NCI-H1417 treated with DMSO at 0.1 percent for 48 hours (cell line): ENCODE data around the gene CST3.

Experiments used
- DNase-seq: peaks from one replicate; lab custom pipeline; 2025; lab: John Stamatoyannopoulos, UW

CST3 gene

DNA sequence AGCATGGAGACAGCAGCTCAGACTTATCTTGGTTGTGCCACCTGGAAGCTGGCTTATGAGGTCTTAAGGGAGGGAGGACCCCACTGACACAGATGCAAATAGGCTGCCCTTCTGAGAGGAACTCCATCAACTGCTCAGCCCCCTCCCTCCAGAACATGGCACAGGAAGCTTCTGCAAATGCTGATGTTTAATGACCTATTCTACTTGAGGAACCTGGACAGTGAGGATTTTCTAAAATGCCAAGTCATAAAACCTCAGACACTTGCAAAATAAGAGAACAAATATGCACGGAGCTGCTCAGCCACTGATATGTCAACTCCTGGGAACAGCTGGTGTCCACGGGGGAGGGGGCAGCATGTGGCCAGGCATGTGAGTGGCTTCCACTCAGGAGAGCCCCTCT lies 35.5 kb downstream of the CST3 start:
- DNase-seq = no peak

DNA sequence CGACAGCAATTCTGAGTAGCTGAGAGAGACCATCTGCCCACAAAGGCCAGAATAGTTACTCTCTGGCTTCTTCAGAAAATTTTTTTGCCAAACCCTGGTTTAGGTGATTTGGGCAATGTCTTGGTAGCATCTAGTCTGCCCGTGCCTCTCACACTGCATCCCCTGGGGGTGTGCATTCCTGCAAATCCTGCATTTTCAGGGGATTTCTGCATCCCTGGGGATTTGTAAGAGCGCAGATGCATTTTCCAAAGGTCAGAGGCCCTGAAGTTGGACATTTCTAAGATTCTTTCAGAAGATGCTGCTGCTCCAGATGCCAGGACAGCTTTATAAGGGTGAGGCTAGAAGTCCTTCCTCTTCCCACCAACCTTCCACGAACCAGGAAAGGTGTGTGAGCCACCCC lies 36.0 kb downstream of the CST3 start:
- no peak for DNase-seq

DNA sequence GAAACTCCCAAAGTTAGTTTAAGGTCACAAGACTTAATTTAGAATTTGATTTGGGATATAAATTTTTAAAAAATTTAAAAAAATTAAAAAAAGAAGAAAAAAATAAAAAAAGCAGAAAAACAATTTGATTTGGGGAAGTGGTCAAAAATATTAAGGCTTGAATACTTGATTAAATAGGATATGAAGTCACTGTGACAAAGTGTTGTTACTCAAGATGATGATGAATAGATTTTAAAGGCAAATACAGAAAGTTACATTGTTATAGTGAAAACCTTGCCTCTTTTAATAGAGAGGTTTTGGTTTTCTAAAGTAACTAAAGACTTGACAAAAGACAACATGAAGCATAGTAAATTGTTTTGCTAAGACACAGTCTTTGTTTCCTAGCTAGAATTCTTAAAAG lies 39.3 kb downstream of the CST3 start:
- DNase-seq = no peak

DNA sequence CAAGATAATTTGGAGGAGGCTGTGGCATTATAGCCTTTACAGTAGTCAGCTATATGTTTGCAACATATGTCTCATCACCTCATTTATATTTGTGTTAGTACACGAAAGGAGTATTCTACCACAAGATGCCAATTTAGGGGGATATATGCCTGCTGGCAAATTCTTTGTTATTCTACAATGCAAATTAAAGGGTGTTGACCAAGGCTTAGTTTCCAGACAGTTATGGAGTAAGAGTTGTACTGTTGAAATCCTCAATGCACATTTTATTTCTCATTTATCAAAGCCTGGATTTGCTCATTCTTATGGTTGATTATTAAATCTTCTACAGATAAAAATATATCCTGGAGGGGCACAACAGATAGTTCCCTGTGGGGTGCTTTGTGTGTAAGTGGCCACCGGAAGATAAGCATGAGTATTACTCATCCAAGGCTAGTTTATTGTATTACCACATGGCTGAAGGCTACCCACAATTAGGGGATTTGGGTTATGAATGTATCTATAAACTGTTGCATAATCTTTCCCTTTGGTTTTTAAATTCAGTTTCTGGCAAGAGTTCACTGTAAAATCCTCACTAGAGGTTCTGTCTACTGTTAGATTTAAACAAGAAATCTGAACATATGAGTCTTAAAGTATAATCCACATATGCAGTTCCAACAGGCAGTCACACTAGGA lies 41.0 kb downstream of the CST3 start:
- no peak for DNase-seq

DNA sequence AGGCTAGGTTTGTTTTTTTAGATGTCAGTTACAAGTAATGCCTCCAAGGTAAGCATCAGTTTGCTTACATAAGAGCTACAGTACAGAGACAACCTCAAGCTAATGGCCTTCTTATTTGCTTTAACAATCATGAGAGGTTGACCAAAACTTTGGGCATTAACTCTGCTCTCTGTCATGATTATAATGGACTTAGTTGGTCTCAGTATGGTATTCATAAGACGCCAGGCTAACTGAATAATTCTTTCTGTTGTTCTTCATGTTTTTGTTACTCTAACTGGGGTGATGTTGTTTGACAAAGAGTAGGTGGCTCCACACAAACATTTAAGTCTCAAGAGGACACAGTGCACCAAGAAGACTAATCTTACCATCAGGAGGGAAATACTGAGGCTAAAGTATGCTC lies 41.8 kb downstream of the CST3 start:
- DNase-seq = no peak

DNA sequence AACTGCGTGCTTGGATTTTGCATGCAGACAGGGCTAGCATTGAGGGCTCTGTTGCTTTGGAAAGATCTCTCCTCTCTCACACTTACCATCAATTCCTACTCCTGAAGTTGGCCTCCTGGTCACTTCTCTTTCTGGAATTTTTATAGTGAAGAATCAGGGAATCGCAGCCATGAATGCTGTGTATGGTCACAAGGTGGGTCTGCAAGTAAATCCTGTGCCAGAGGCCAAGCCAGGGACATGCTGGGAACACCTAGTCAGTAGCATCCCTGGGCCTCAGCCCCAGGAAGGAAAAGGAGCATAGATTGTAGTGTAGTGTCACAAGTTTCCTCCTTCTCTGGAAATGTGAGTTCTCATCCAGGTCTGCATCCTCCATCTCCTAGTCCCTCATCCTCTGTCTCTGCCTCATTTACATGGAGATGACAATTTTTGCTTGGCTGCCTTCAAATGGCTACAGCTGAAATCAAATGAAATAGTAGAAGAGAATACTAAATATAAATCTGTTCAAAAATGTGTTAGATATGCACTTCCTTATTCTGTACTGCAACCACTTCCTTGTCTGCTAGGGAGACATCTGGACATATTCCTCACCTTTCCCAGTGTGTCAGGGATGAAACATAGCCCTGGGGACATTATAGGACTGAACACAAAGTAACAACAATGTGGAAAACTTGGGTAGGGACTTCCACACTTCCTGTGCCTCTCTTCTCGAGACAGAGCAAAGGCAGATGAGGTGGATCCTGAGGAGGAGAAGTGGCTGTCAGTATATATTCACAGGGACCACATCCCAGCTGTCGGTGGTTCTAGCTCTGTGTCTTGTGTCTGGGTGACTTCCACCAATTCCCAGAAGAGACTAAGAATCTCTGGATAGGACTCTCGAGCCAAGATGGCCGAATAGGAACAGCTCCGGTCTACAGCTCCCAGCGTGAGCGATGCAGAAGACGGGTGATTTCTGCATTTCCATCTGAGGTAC lies 49.0 kb downstream of the CST3 start:
- DNase-seq = no peak

DNA sequence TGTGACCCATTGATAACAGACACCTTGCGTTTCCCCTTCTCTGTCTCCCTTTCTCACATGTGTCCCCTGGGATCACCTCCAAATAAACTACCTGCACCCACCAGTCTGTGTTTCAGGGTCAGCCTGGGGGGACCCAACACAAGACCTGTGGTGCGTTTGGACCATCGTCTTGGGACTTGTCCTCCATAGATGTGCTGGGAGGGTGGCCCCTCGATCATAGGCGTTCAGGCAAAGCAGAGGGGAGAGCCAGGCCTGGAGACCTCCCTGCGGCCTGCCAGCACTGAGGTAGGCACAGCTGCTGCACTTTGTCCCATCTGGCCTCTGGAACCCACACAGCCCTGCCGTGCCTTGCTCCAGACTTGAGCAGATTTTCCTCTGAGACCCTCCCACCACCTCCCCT lies 50.1 kb downstream of the CST3 start:
- no peak for DNase-seq

DNA sequence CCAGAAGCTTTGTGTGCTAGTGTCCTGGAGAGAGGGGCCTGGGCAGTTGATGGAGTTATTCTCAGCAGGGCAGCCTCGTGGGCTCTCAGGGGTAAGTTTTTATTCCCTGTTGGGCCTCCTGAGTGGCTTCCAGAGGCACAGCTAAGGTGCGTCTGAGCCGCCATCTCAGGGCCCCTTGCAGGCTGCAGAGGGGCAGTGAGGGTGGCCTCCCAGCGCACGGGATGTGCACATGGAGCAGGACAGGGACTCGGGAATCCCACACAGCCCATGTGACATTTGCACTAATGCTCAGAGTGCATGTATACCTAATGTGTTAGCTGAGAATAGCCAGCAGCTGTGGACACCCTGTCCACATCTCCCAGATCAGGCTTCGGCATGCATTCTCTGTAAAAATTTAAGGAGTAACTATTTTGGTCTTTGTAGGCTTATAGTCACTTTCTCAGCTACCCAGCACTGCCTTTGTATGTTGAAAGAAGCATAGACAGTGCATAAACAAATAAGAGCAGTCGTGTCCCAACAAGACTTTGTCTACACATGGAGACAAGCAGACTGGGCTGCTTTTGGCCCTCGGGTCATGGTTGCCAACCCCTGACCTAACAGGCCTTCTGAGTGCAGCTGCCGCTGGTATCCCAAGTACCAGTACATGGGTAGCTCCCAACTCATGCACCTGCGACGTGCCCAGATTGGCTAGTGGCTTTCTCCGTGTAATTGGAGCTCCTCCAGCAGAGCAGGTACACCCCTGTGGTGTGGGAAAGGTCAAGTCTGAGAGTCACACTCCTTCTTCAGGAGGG lies 50.8 kb downstream of the CST3 start:
- DNase-seq = no peak

DNA sequence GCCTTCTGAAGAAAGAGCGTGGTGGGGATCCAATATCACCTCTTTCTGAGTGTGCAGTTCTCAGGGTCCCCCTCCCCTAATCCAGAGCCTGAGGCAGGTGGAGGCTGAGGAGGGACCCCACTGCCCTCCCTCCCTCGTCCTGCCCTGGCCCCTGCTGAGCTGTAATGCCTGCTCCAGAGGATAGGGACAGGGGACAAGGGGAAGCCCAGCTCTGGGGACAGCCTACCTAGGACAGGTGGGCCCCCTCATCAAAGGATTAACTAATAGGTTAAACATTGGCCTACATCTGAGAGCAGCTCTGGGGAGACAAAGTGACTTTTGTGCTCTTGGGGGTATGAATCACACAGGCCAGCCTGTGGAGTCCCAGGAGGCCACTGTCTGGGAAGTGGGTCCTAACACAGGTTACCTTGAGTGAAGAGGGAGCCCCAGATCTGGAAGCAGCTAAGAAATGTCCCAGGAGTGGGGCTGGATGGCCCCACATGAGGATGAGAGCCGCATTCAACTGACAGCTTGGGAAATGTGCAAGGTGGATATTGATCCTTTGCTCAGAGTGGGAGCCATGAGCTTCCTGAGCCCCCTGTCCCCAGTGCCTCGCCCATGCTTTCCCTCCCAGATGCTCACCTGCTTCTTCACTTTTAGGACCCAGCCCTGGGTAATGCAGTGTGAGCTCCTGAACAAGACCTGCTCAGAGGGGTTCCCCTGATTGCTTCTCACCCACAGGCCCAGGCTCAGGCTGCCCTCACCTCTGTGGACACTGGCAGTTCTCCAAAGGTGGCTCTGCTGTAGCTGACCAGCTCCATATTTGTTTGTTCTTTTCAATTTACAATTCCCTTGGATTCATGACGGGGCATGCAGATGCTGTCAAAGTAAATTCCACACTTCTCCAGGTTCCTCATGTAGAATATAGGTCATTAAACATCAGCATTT lies 51.7 kb downstream of the CST3 start:
- DNase-seq = no peak

DNA sequence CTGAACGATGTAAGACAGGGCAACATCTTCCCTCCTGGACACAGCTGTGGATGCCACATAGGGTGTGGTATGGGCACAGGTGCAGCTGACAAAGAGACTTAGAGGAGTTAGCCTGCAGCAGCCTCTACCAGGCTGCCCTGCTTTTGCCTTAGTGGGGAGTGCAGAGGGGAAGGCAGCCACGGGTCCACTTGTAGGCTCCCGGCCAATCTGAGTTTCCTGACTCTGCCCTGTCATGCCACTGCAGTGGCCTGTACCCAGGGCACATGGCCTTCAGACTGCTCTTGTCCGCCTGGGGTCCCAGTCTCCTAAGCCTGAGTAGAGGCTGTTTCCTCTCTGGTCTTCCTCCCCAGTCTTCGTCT lies 52.3 kb downstream of the CST3 start:
- no peak for DNase-seq

DNA sequence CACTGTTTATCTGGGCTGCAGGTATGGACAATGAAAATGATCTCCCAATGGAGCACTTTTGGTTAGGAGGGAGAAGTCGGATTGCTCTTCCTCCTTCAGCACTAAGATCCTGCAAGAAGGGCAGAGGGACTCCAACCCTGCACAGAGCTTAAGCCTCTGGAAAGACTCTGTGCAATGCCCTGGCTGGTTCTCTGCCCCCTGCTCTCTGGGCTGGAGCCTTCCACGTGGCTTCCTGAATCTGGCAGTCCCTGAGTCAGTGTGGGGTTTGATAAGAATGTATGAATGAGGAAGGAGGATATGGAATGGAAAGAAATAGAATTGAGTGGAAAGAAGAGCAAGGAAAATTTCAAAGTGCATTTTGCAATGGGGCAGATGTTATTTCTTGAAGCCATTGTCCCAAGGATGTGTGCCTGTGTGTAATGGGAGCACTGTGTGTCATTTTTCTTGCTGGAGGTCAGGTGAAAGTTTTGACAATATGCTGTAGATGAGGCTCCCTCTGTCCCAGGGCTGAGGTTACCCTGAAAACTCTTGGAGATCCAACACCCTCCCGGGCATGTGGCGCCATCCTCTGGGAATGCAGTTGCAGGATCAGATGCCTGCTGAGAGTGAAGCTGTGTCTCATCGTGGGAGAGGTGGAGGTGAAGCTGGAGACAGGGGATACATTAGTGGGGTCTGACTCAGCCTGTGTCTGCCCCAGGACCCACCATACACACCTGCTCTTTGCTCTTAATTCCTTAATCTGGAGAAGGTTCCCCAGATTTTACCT lies 53.1 kb downstream of the CST3 start:
- DNase-seq = no peak
